NCI-H82 treated with DMSO at 0.1 percent for 48 hours (cell line): ENCODE results near the gene PLEKHM3.
A peak's percentile ranks its signal among the peaks of the same experiment; 100 is the strongest.
"Not testable (repeated sequence)": the region's sequence is repeated elsewhere in the genome, so short reads cannot be mapped to it uniquely, and the experiment has no call there.

Experiments used
- DNase-seq: peaks from one replicate; lab custom pipeline; 2025; ENCODE audit not compliant: unreplicated experiment; lab: John Stamatoyannopoulos, UW

Gene PLEKHM3

GRCh38 chr2:207831584-207832248, 193.6 kb downstream of the PLEKHM3 start:
- DNase-seq, result no peak

GRCh38 chr2:207830778-207831438, 194.4 kb downstream of the PLEKHM3 start:
- no peak for DNase-seq

GRCh38 chr2:207828361-207829057, 196.8 kb downstream of the PLEKHM3 start:
- DNase-seq, result no peak

- DNase-seq, result no peak
These were observed 199.3 kb downstream of the PLEKHM3 start for GRCh38 chr2:207825978-207826377.

- DNase-seq, result no peak
These were observed 200.0 kb downstream of the PLEKHM3 start for GRCh38 chr2:207825045-207825954.

GRCh38 chr2:207823865-207824264, 201.5 kb downstream of the PLEKHM3 start:
- DNase-seq, result no peak

GRCh38 chr2:207819839-207820784, 205.2 kb downstream of the PLEKHM3 start:
- DNase-seq, result no peak

- DNase-seq, result no peak
These were observed 206.1 kb downstream of the PLEKHM3 start for GRCh38 chr2:207819021-207819797.

- no peak for DNase-seq
These were observed 208.8 kb downstream of the PLEKHM3 start for GRCh38 chr2:207816546-207816945.

GRCh38 chr2:207815254-207815653, 210.1 kb downstream of the PLEKHM3 start:
- DNase-seq, result no peak

GRCh38 chr2:207813942-207814341, 211.4 kb downstream of the PLEKHM3 start:
- no peak for DNase-seq

- DNase-seq, result no peak
These were observed 212.0 kb downstream of the PLEKHM3 start for GRCh38 chr2:207813221-207813916.

GRCh38 chr2:207812726-207813080, 212.6 kb downstream of the PLEKHM3 start:
- peak; percentile 30 for DNase-seq

GRCh38 chr2:207812058-207812725, 213.1 kb downstream of the PLEKHM3 start:
- DNase-seq, result no peak

GRCh38 chr2:207811658-207812057, 213.7 kb downstream of the PLEKHM3 start:
- not testable (repeated sequence) for DNase-seq

GRCh38 chr2:207810200-207810788, 215.0 kb downstream of the PLEKHM3 start:
- DNase-seq, result no peak

- DNase-seq, result no peak
These were observed 217.2 kb downstream of the PLEKHM3 start for GRCh38 chr2:207808119-207808518.

GRCh38 chr2:207807516-207807915, 217.8 kb downstream of the PLEKHM3 start:
- DNase-seq, result no peak
